ENCODE data around the gene PRPF8. TPM values are rescaled to one million over a fixed set of nuclear protein-coding genes. Genes with fewer than 3 reads are reported as not detected.

PRPF8 gene
- total RNA-seq, 1 experiment from 2014 or later: 398 TPM

- H3K4me1 Mint-ChIP-seq (ENCODE audit: low read depth, unreplicated experiment): peaks cover 23% of the 10 kb centered on the region
- ChIA-PET POLR2A (interaction anchor here (0.6 to 1.0 kb wide), 3 partner anchors 40 to 145 kb away, joined by 4 to 6 read pairs (median 5); partner anchors contain the start of gene PITPNA), CTCF (interaction anchor here (0.6 to 3.5 kb wide), 37 partner anchors 9 to 370 kb away, joined by 3 to 109 read pairs (median 4); partner anchors contain the start of genes INPP5K, PITPNA, RILP and SERPINF1)
- peak overlapping the region; percentile 39 for H3K27ac Mint-ChIP-seq (ENCODE audit: unreplicated experiment)
- H3K9me3 Mint-ChIP-seq (ENCODE audit: unreplicated experiment): no peaks in the 10 kb centered on the region
- peak overlapping the region; percentile 90 for H3K4me3 ChIP-seq (ENCODE audit: low read depth, low read length)
- H3K27me3 ChIP-seq (replicated peaks; ENCODE audit: control insufficient read depth, insufficient read depth, low read length): no peaks in the 10 kb centered on the region
- no peaks in the 10 kb centered on the region for H3K9me3 ChIP-seq
- peaks cover 23% of the 10 kb centered on the region for H3K36me3 Mint-ChIP-seq (ENCODE audit: insufficient read depth, unreplicated experiment)
- TF ChIP-seq CTCF (IDR thresholded peaks at IDR 0.05; ENCODE audit: insufficient read depth in 1 of 2, low read depth in 1 of 2, low read length in 1 of 2, severe bottlenecking in 1 of 2, unreplicated experiment in 1 of 2): peak; percentile 89 to 90
- peaks cover 31% of the 10 kb centered on the region for H3K4me1 ChIP-seq
- intact Hi-C loops (cut with micrococcal nuclease; ENCODE audit: unreplicated experiment): loop anchor here (1.0 to 10.0 kb wide), 4 partner anchors 55 to 175 kb away; partner anchors contain the start of genes CRK, INPP5K and PITPNA
- peak overlapping the region; percentile 95 for H3K4me3 Mint-ChIP-seq (ENCODE audit: unreplicated experiment)
- H3K27me3 Mint-ChIP-seq (ENCODE audit: insufficient read depth, unreplicated experiment): peaks cover 2% of the 10 kb centered on the region
- BruUV-seq (replicated peaks): no TSS peak
- no peaks in the 10 kb centered on the region for H3K36me3 ChIP-seq (ENCODE audit: control insufficient read depth, insufficient read depth, low read length)
- peak; percentile 86 to 91 for DNase-seq
Measured at GRCh38 chr17:1629504-1630310, 55.0 kb downstream of the PRPF8 start.

- Histone ChIP-seq H3K27me3 (replicated peaks; ENCODE audit: control insufficient read depth, insufficient read depth, low read length) (no peaks in the 10 kb centered on the region), H3K4me1 (peaks cover 31% of the 10 kb centered on the region), H3K4me3 (ENCODE audit: low read depth, low read length) (peak overlapping the region; percentile 90), H3K9me3 (no peaks in the 10 kb centered on the region), H3K36me3 (ENCODE audit: control insufficient read depth, insufficient read depth, low read length) (no peaks in the 10 kb centered on the region)
- intact Hi-C loops (cut with micrococcal nuclease; ENCODE audit: unreplicated experiment): loop anchor here (1.0 to 10.0 kb wide), 5 partner anchors 14 to 174 kb away; partner anchors contain the start of genes CRK and INPP5K
- H3K4me3 Mint-ChIP-seq (ENCODE audit: unreplicated experiment): peak overlapping the region; percentile 95
- CTCF ChIA-PET: interaction anchor here (0.5 to 3.5 kb wide), 17 partner anchors 11 to 1425 kb away, joined by 3 to 109 read pairs (median 4); partner anchors contain the start of genes INPP5K and SERPINF1
- peaks cover 2% of the 10 kb centered on the region for H3K27me3 Mint-ChIP-seq (ENCODE audit: insufficient read depth, unreplicated experiment)
- peak in 1 of 2 experiments; percentile 38 for TF ChIP-seq CTCF (IDR thresholded peaks at IDR 0.05; ENCODE audit: insufficient read depth in 1 of 2, low read depth in 1 of 2, low read length in 1 of 2, severe bottlenecking in 1 of 2, unreplicated experiment in 1 of 2)
- H3K27ac Mint-ChIP-seq (ENCODE audit: unreplicated experiment): peak overlapping the region; percentile 95
- peaks cover 23% of the 10 kb centered on the region for H3K4me1 Mint-ChIP-seq (ENCODE audit: low read depth, unreplicated experiment)
- H3K36me3 Mint-ChIP-seq (ENCODE audit: insufficient read depth, unreplicated experiment): peaks cover 26% of the 10 kb centered on the region
- POLR2A ChIA-PET: interaction anchor here (0.5 to 1.6 kb wide), 7 partner anchors 24 to 144 kb away, joined by 3 to 6 read pairs (median 3); partner anchors contain the start of genes INPP5K and PITPNA
- H3K9me3 Mint-ChIP-seq (ENCODE audit: unreplicated experiment): no peaks in the 10 kb centered on the region
- BruUV-seq (replicated peaks): no TSS peak
- DNase-seq: peak; percentile 97 to 99
Measured at GRCh38 chr17:1628856-1629503, 55.7 kb downstream of the PRPF8 start.
